HG02763 (cell line): ENCODE data around the gene GPR158.

ENCODE experiments used
- ATAC-seq: cut with Tn5 transposase; IDR thresholded peaks from one replicate; pipeline ENCODE4 v1.9.1; 2021; ENCODE audit warnings: mild to moderate bottlenecking, moderate library complexity; ENCODE audit not compliant: unreplicated experiment

GPR158 gene

GRCh38 chr10:25556457-25556856, 381.7 kb downstream of the GPR158 start:
- no peak for ATAC-seq

- no peak for ATAC-seq
Observed at GRCh38 chr10:25557136-25557535, 382.3 kb downstream of the GPR158 start.

- no peak for ATAC-seq
Observed at GRCh38 chr10:25561758-25562157, 387.0 kb downstream of the GPR158 start.

DNA sequence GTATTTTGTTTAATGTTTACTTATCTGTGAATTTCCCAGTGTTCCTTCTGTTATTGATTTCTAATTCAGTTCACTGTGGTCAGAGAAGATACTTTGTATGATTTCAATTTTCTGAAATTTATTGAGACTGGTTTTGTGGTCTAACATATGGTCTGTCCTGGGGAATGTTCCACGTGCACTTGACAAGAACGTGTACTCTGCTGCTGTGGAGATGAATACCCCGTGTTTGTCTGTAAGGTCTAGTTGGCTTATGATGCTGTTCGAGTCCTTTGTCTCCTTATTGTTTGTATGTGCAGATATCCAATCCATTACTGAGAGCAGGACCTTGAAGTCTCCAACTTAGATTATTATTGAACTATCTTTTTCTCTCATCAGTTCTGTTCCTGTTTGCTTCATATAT, 387.7 kb downstream of the GPR158 start:
- ATAC-seq = no peak

- no peak for ATAC-seq
Observed at GRCh38 chr10:25564351-25564750, 389.6 kb downstream of the GPR158 start.

DNA sequence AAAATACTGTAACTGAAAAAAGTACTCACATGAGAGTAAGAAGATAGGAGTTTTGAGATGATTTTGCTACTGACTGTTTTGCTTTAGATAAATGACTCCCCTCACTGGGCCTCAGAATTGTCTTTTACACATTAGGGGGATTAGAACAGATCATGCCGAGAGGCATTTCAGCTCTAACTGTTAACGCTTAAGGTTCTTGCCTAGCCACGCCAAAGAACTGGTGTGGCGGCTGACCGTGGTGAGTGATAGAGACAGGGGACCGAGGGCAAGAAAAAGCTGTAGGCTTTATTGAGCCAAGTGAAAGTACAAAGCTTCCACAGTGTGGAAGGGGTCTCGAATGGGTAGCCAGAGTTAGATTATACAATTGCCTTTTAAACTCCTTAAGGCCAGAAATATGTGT, 390.8 kb downstream of the GPR158 start:
- no peak for ATAC-seq

GRCh38 chr10:25573316-25573715, 398.5 kb downstream of the GPR158 start:
- ATAC-seq = no peak

GRCh38 chr10:25575343-25575742, 400.5 kb downstream of the GPR158 start:
- no peak for ATAC-seq

GRCh38 chr10:25578061-25578460, 403.3 kb downstream of the GPR158 start:
- ATAC-seq = no peak

GRCh38 chr10:25582961-25583360, 408.2 kb downstream of the GPR158 start:
- no peak for ATAC-seq

- no peak for ATAC-seq
Observed at GRCh38 chr10:25600651-25601050, 425.9 kb downstream of the GPR158 start.

GRCh38 chr10:25604591-25604990, 429.8 kb downstream of the GPR158 start:
- ATAC-seq = no peak

- ATAC-seq = no peak
Observed at GRCh38 chr10:25614652-25615051, 439.9 kb downstream of the GPR158 start.

GRCh38 chr10:25615926-25616325, 441.1 kb downstream of the GPR158 start:
- no peak for ATAC-seq

GRCh38 chr10:25616903-25617592, 442.2 kb downstream of the GPR158 start:
- ATAC-seq = no peak

- no peak for ATAC-seq
Observed at GRCh38 chr10:25627606-25628005, 452.8 kb downstream of the GPR158 start.

GRCh38 chr10:25629333-25629732, 454.5 kb downstream of the GPR158 start:
- ATAC-seq = no peak

GRCh38 chr10:25631471-25631870, 456.7 kb downstream of the GPR158 start:
- ATAC-seq = no peak

DNA sequence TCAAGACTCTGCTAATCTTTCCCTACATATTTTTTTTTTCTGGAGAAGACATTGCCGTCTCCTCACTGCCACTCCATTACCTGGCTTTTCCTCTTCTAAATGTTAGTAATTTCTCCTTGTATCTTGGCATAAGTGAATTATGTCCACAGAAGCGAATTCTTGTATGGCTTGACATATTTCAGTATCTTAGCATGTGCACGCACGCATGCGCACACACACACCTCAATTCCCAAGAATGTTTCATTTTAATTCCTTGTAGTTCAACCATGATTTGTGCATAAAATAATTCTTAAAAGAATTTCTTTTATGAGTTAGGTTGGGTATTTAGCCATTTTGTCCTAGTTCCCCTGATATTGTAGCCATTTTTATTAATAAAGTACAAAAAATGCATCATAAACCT, 458.0 kb downstream of the GPR158 start:
- no peak for ATAC-seq

- ATAC-seq = no peak
Observed at GRCh38 chr10:25633542-25633941, 458.7 kb downstream of the GPR158 start.

DNA sequence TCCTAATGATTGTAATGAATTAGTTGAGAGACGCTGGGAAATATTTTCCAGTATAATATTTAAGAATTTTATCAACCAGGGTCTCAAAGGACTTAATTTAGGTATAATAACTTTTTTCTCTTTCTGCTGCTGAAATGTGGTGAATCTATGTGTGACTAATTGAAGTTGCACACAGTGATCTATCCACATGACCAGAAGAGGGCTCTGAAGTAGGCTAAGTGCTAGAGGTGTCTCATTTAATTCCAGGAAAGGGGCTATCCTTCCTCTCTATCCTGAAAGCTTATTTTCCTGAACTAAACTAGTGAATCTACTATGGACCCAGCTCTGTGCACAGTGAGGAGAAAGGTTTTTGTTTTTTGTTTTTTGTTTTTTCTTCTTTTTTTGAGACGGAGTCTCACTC, 464.8 kb downstream of the GPR158 start:
- ATAC-seq = no peak

DNA sequence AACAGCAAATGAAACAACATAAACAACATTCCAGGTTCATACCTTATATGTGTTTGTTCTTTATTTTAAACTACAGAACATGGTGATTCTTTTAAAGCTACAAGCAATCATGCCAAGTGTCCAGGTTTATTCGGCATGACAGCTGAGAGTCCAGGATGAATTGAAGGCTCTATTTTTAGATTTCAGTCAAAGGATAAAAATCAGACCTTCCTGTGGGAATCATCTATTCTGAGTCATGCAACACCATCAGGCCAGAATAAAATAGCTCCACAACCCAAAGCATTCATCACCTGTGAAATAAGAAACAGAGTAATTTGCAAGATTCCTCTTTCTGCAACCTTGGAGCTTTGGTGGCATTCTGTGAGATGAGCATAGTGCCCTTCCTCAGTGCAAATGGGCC, 466.8 kb downstream of the GPR158 start:
- ATAC-seq = no peak

- ATAC-seq = no peak
Observed at GRCh38 chr10:25642721-25643120, 467.9 kb downstream of the GPR158 start.
